WTC11 (cell line): ENCODE data around the gene VTA1. TPM values are rescaled to one million over a fixed set of nuclear protein-coding genes. Genes with fewer than 3 reads are reported as not detected.

Experiments
- ATAC-seq: fragments of 200-7000 bp; cut with Tn5 transposase; 2 replicates; pipeline ENCODE4 v1.10.0; 2021; ENCODE audit warnings: mild to moderate bottlenecking, moderate library complexity
- CTCF ChIA-PET: fragments of 300-600 bp; sonication (Branson Sonifier 250); formaldehyde crosslinking; loops from one replicate; lab custom pipeline; 2021; ENCODE audit warnings: antibody characterized with exemption; lab: Charles Lee
- POLR2A ChIA-PET: fragments of 350-600 bp; sonication (Branson Sonifier 250); formaldehyde crosslinking; loops from one replicate; lab custom pipeline; 2021; ENCODE audit warnings: antibody characterized with exemption; lab: Charles Lee
- DNase-seq: peaks from one replicate; pipeline ENCODE4 v3.0.0; 2021; ENCODE audit warnings: low spot score
- H3K27ac Mint-ChIP-seq: 2 replicates; pipeline ENCODE4 v1.8.0; 2021; ENCODE audit warnings: mixed read lengths
- H3K27me3 Mint-ChIP-seq: 2 replicates; pipeline ENCODE4 v1.8.0; 2021; ENCODE audit warnings: low read depth, mild to moderate bottlenecking, moderate library complexity, mixed read lengths
- H3K36me3 Mint-ChIP-seq: 2 replicates; pipeline ENCODE4 v1.8.0; 2021; ENCODE audit warnings: mixed read lengths
- H3K4me1 Mint-ChIP-seq: 2 replicates; pipeline ENCODE4 v1.8.0; 2022; ENCODE audit warnings: mixed read lengths
- H3K4me3 Mint-ChIP-seq: 2 replicates; pipeline ENCODE4 v1.8.0; 2021; ENCODE audit warnings: mild to moderate bottlenecking, moderate library complexity, mixed read lengths
- H3K9me3 Mint-ChIP-seq: 2 replicates; pipeline ENCODE4 v1.8.0; 2021; ENCODE audit warnings: mixed read lengths
- ATF1 ChIP-seq: sonication (generic); formaldehyde crosslinking; IDR thresholded peaks from 2 replicates; pipeline ENCODE4 v1.8.1; 2023; ENCODE audit warnings: mild to moderate bottlenecking, moderate library complexity, missing genetic modification reagents
- ATF3 ChIP-seq: sonication (generic); formaldehyde crosslinking; conservative IDR thresholded peaks from 2 replicates; pipeline ENCODE4 v1.8.1; 2022; ENCODE audit warnings: mild to moderate bottlenecking, missing genetic modification reagents
- ATF6 ChIP-seq: sonication (generic); formaldehyde crosslinking; IDR thresholded peaks from 2 replicates; pipeline ENCODE4 v1.8.1; 2023; ENCODE audit warnings: mild to moderate bottlenecking, missing genetic modification reagents
- CDX4 ChIP-seq: fragments of 250-450 bp; sonication (Bioruptor Pico); IDR thresholded peaks from 2 replicates; pipeline ENCODE4 v1.9.0; 2021; ENCODE audit warnings: moderate library complexity, mild to moderate bottlenecking, inconsistent platforms, borderline replicate concordance
- E2F4 ChIP-seq: sonication (generic); formaldehyde crosslinking; IDR thresholded peaks from 2 replicates; pipeline ENCODE4 v1.8.1; 2022; ENCODE audit warnings: low read depth, mild to moderate bottlenecking, moderate library complexity, missing genetic modification reagents, borderline replicate concordance
- EMX1 ChIP-seq: fragments of 250-450 bp; sonication (Bioruptor Pico); IDR thresholded peaks from 2 replicates; pipeline ENCODE4 v1.8.0; 2021; ENCODE audit warnings: mild to moderate bottlenecking
- ESRRA ChIP-seq: sonication (generic); formaldehyde crosslinking; IDR thresholded peaks from 2 replicates; pipeline ENCODE4 v1.8.1; 2022; ENCODE audit warnings: mild to moderate bottlenecking, missing genetic modification reagents, borderline replicate concordance
- ETV6 ChIP-seq: sonication (generic); formaldehyde crosslinking; IDR thresholded peaks from 2 replicates; pipeline ENCODE4 v1.8.1; 2022; ENCODE audit warnings: mild to moderate bottlenecking, missing genetic modification reagents
- GTF2I ChIP-seq: fragments of 250-450 bp; sonication (Bioruptor Pico); conservative IDR thresholded peaks from 2 replicates; pipeline ENCODE4 v1.4.0; 2021; ENCODE audit warnings: mild to moderate bottlenecking
- IRF2 ChIP-seq: sonication (generic); formaldehyde crosslinking; IDR thresholded peaks from 2 replicates; pipeline ENCODE4 v1.8.0; 2022; ENCODE audit warnings: low read depth, missing genetic modification reagents, borderline replicate concordance
- NFATC4 ChIP-seq: fragments of 250-450 bp; sonication (Bioruptor Pico); IDR thresholded peaks from 2 replicates; pipeline ENCODE4 v1.9.0; 2021; ENCODE audit warnings: mild to moderate bottlenecking
- PREB ChIP-seq: sonication (generic); formaldehyde crosslinking; IDR thresholded peaks from 2 replicates; pipeline ENCODE4 v1.8.1; 2022; ENCODE audit warnings: mild to moderate bottlenecking, missing genetic modification reagents, moderate library complexity, borderline replicate concordance
- RELA ChIP-seq: sonication (generic); formaldehyde crosslinking; IDR thresholded peaks from 2 replicates; pipeline ENCODE4 v1.8.1; 2022; ENCODE audit warnings: missing genetic modification reagents, mild to moderate bottlenecking, borderline replicate concordance
- SMAD3 ChIP-seq: sonication (generic); formaldehyde crosslinking; IDR thresholded peaks from 2 replicates; pipeline ENCODE4 v1.8.0; 2022; ENCODE audit warnings: missing genetic modification reagents, mild to moderate bottlenecking, borderline replicate concordance
- STAT6 ChIP-seq: sonication (generic); formaldehyde crosslinking; conservative IDR thresholded peaks from 2 replicates; pipeline ENCODE4 v1.8.1; 2023; ENCODE audit warnings: mild to moderate bottlenecking, low read depth, missing genetic modification reagents, moderate library complexity
- USF2 ChIP-seq: sonication (generic); formaldehyde crosslinking; IDR thresholded peaks from 2 replicates; pipeline ENCODE4 v1.8.1; 2023; ENCODE audit warnings: mild to moderate bottlenecking, missing genetic modification reagents, moderate library complexity
- ZBTB21 ChIP-seq: sonication (generic); formaldehyde crosslinking; IDR thresholded peaks from 2 replicates; pipeline ENCODE4 v1.8.1; 2023; ENCODE audit warnings: mild to moderate bottlenecking, missing genetic modification reagents, borderline replicate concordance
- ZBTB43 ChIP-seq: sonication (generic); formaldehyde crosslinking; IDR thresholded peaks from 2 replicates; pipeline ENCODE4 v1.8.1; 2023; ENCODE audit warnings: mild to moderate bottlenecking, missing genetic modification reagents
- ZMAT4 ChIP-seq: fragments of 250-450 bp; sonication (Bioruptor Pico); IDR thresholded peaks from 2 replicates; pipeline ENCODE4 v1.9.0; 2021; ENCODE audit warnings: mild to moderate bottlenecking
- ZNF232 ChIP-seq: sonication (generic); formaldehyde crosslinking; IDR thresholded peaks from 2 replicates; pipeline ENCODE4 v1.8.0; 2022; ENCODE audit warnings: mild to moderate bottlenecking, missing genetic modification reagents
- ZNF425 ChIP-seq: fragments of 250-450 bp; sonication (Bioruptor Pico); conservative IDR thresholded peaks from 2 replicates; pipeline ENCODE4 v1.9.0; 2021; ENCODE audit warnings: mild to moderate bottlenecking
- ZSCAN18 ChIP-seq: fragments of 250-450 bp; sonication (Bioruptor Pico); IDR thresholded peaks from 2 replicates; pipeline ENCODE4 v2.1.2; 2022; ENCODE audit warnings: mild to moderate bottlenecking, moderate library complexity
- total RNA-seq: library from RNA; stranded (reverse); gene quantifications from 3 replicates; pipeline ENCODE4 v1.2.3, GENCODE V29; 2021

The VTA1 gene
- total RNA-seq, 1 experiment from 2014 or later = 55.4 TPM

GRCh38 chr6:142132625-142133024 lies 14.4 kb upstream of the VTA1 start, which contains the start of gene GJE1 (continued):
- TF ChIP-seq ATF6 (no peak), ZNF425 (no peak), ZSCAN18 (CRISPR knock-in tag) (no peak), ZNF232 (CRISPR knock-in tag) (no peak), PREB (CRISPR knock-in tag) (no peak)

- Mint-ChIP-seq H3K4me3 (no peak overlapping the region), H3K36me3 (no peaks in the 10 kb centered on the region), H3K4me1 (peaks cover 2% of the 10 kb centered on the region; the same call in 1 of the 2 replicates), H3K27me3 (peaks cover 2% of the 10 kb centered on the region; the same call in 1 of the 2 replicates), H3K27ac (no peak overlapping the region), H3K9me3 (no peaks in the 10 kb centered on the region)
- DNase-seq = no peak
- ChIA-PET POLR2A (no interaction called here), CTCF (no interaction called here)
- TF ChIP-seq IRF2 = no peak
- no peak for TF ChIP-seq STAT6
- no peak for TF ChIP-seq ZBTB21 (CRISPR knock-in tag)
- TF ChIP-seq SMAD3 = no peak
- TF ChIP-seq ATF1 = no peak
- no peak for TF ChIP-seq ATF3 (CRISPR knock-in tag)
- no peak for TF ChIP-seq ETV6
- TF ChIP-seq ZBTB43 (CRISPR knock-in tag) = no peak
- no peak for TF ChIP-seq NFATC4 (CRISPR knock-in tag)
- TF ChIP-seq E2F4 (CRISPR knock-in tag) = no peak
- TF ChIP-seq GTF2I (CRISPR knock-in tag) = no peak
- TF ChIP-seq USF2 (CRISPR knock-in tag) = no peak
- no peak for TF ChIP-seq CDX4 (CRISPR knock-in tag)
- TF ChIP-seq RELA (CRISPR knock-in tag) = no peak
- TF ChIP-seq EMX1 (CRISPR knock-in tag) = no peak
- no peak for TF ChIP-seq ESRRA (CRISPR knock-in tag)
- TF ChIP-seq ZMAT4 (CRISPR knock-in tag) = no peak
- peak; percentile 63 for ATAC-seq
Observed at GRCh38 chr6:142138876-142139275, 8.2 kb upstream of the VTA1 start.
